Mucosa of descending colon (tissue), 3 donors: ENCODE results near the gene CLEC17A. TPM values are rescaled to one million over a fixed set of nuclear protein-coding genes. Genes with fewer than 3 reads are reported as not detected.
A peak's percentile ranks its signal among the peaks of the same experiment; 100 is the strongest.
"Not testable (repeated sequence)": the region's sequence is repeated elsewhere in the genome, so short reads cannot be mapped to it uniquely, and the experiment has no call there.

Experiments used
- ATAC-seq: fragments of 200-7000 bp; cut with Tn5 transposase; one replicate; pipeline ENCODE4 v1.9.1; 2020; ENCODE audit warnings: mild to moderate bottlenecking, moderate library complexity
- DNase-seq, 3 donors: peaks; one replicate each; pipeline ENCODE4 v3.0.0-alpha.2; 2020
- H3K36me3 ChIP-seq: fragments of 200-600 bp; one replicate; pipeline ENCODE4 v1.8.0; 2021; ENCODE audit warnings: low read depth, mild to moderate bottlenecking
- H3K4me1 ChIP-seq: fragments of 200-600 bp; one replicate; pipeline ENCODE4 v1.8.0; 2021; ENCODE audit warnings: low read depth, mild to moderate bottlenecking
- H3K4me3 ChIP-seq: fragments of 200-600 bp; one replicate; pipeline ENCODE4 v1.8.0; 2021; ENCODE audit warnings: mild to moderate bottlenecking
- H3K9me3 ChIP-seq: fragments of 200-600 bp; one replicate; pipeline ENCODE4 v1.8.0; 2021; ENCODE audit warnings: mild to moderate bottlenecking
- intact Hi-C, 2 donors: fragments of 100-400 bp; cut with DNase I in 1 of 2; cut with micrococcal nuclease in 1 of 2; formaldehyde crosslinking; loops; one replicate each; pipeline versions ENCODE4 v1.11.0 to v1.11.1; 2022; cut with DNase I, micrococcal nuclease
- total RNA-seq, 3 donors: library from RNA; stranded (reverse); fragmentation: NEBNext Ultra II Directional in 2 of 3; extraction: Animal tissue kit (Norgen Biotek cat#: 25700) in 2 of 3; gene quantifications; one replicate each; pipeline versions ENCODE4 v1.2.1 to v1.2.4, GENCODE V29; 2021 to 2023
- TF ChIP-seq, protein P1 (sequence below): fragments of 200-600 bp; IDR thresholded peaks from one replicate; pipeline ENCODE4 v1.8.0; 2022; ENCODE audit warnings: antibody characterized with exemption, mild to moderate bottlenecking
- donor health status: DM: no; HTN: no; CAD: no; lungs with moderate emphysema.
- donor health status: DM: no; HTN: no; CAD: no.
- donor health status: DM: no; HTN: yes; CAD: no.

CLEC17A gene
- total RNA-seq, 3 donors from 2014 or later: 0.29 to 0.34 TPM; not detected in 1

DNA sequence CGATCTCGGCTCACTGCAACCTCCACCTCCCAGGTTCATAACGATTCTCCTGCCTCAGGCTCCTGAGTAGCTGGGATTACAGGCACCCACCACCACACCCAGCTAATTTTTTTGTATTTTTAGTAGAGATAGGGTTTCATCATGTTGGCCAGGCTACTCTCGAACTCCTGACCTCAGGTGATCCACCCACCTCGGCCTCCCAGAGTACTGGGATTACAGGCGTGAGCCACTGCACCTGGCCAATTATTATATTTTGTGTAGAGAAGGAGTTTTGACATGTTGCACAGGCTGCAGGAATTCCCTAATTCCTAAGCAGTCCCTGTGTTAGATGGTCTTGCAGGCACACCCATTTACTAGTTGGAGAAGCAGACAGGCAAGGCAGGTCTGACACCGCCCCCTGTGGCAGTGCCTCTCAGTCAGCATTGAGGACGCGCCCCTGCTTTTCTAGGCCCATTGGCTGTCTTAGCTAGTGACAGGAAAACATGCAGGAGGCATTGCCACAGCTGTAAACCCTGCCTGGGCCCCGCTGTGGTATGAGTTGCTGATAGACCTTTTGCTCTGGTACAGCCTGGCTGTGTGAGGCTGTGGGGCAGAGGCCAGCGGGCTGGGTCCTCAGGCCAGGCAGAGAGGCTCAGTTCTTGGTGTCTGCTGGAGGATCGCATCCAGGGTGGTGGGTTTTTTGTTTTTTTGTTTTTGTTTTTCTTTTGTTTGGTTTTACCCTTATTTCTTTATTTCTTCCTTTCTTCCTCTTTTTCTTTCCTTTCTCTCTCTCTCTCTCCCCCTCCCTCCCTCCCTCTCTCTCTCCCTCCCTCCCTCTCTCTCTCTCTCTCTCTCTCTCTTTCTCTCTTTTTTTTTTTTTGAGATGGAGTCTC is 31.5 kb upstream of the CLEC17A start:
- peaks cover 27% of the 10 kb centered on the region for H3K4me1 ChIP-seq
- H3K9me3 ChIP-seq, intact Hi-C loops, H3K4me3 ChIP-seq, H3K36me3 ChIP-seq: not testable (repeated sequence)
- peak; percentile 80 for ATAC-seq
- TF ChIP-seq, protein P1, sequence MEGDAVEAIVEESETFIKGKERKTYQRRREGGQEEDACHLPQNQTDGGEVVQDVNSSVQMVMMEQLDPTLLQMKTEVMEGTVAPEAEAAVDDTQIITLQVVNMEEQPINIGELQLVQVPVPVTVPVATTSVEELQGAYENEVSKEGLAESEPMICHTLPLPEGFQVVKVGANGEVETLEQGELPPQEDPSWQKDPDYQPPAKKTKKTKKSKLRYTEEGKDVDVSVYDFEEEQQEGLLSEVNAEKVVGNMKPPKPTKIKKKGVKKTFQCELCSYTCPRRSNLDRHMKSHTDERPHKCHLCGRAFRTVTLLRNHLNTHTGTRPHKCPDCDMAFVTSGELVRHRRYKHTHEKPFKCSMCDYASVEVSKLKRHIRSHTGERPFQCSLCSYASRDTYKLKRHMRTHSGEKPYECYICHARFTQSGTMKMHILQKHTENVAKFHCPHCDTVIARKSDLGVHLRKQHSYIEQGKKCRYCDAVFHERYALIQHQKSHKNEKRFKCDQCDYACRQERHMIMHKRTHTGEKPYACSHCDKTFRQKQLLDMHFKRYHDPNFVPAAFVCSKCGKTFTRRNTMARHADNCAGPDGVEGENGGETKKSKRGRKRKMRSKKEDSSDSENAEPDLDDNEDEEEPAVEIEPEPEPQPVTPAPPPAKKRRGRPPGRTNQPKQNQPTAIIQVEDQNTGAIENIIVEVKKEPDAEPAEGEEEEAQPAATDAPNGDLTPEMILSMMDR: peak; percentile 25
- peak; percentile 83 to 87 (median 85) for DNase-seq

GRCh38 chr19:14552006-14552360 is 30.9 kb upstream of the CLEC17A start:
- H3K9me3 ChIP-seq, H3K4me3 ChIP-seq, intact Hi-C loops, ATAC-seq, DNase-seq, H3K36me3 ChIP-seq: not testable (repeated sequence)
- peaks cover 32% of the 10 kb centered on the region for H3K4me1 ChIP-seq

DNA sequence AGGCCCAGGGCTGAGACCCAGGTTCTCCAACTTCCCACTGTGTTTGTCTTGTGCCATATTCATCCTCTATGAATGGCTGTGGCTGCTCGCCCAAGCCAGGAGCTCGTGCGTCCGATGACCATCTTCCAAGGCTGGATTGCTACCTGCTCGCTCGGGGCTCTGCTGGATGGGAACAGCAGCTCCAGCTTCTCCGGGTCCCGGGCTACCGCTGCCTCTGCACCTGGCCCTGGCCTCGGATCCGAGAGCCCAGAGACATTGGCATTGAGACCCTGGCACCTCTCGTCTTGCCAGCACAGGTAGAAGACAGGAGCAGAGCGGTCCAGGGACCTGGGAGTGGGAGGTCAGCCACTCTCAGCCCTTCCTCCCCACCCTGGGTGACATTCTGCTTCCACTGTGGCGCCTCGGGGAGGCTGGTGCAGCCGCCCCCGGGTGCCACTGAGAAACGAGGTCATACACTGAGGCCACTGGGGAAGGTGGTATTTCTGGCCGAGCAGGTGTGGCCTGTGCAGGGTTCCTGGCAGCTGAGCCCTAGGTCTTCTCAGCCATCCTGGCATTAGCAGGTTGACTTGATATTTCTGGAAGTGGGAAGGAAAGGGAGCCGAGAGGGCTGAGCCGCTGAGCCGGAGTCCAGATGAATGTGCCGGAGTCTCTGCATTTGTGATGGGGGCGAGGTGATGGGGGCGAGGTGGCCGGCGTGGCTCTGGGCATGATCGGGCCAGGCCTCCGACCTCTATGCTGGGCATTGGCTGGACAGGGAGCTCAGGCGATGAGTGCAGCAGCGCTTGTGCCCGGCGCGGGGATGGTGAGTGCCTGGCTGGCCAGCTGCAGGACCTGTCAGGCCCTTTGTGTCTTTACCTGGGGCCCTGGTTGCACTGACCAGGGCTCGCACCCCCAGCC is 29.6 kb upstream of the CLEC17A start:
- TF ChIP-seq, protein P1: no peak
- no peak for ATAC-seq

GRCh38 chr19:14553939-14554243 is 29.0 kb upstream of the CLEC17A start:
- DNase-seq: no peak
- intact Hi-C loops: no loop called here
- ATAC-seq: no peak
- H3K4me3 ChIP-seq: no peak overlapping the region
- peaks cover 32% of the 10 kb centered on the region for H3K4me1 ChIP-seq
- TF ChIP-seq, protein P1: no peak
- no peaks in the 10 kb centered on the region for H3K36me3 ChIP-seq
- H3K9me3 ChIP-seq: no peaks in the 10 kb centered on the region

More for the DNA sequence above, 29.6 kb upstream of the CLEC17A start:
- no peak for DNase-seq
- Histone ChIP-seq H3K36me3 (no peaks in the 10 kb centered on the region), H3K4me3 (no peak overlapping the region), H3K9me3 (no peaks in the 10 kb centered on the region), H3K4me1 (peaks cover 32% of the 10 kb centered on the region)
- intact Hi-C loops: no loop called here

DNA sequence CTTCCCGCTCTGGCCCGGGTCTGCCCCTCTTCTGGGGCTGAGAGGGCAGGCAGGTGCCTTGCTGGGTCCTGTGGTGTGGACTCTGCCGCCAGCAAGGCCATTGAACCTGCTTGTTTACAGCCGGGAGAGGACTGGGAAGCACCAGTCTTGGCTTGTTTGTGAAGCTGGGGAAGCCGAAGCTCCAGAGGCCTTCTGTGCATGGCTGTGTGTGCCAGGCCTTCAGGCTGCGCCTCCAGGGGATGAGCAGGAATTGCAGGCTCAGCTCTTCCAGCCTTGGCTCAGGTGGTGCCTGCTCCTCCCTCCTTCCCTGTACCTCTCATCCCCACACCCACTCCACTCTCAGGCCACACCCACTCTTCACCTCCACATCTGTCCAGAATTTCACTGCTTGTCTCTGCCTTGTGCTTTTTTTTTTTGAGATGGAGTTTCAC is 28.5 kb upstream of the CLEC17A start:
- peak; percentile 37 to 62 (median 58) for DNase-seq
- no peaks in the 10 kb centered on the region for H3K9me3 ChIP-seq
- no peak overlapping the region for H3K4me3 ChIP-seq
- TF ChIP-seq, protein P1: no peak
- peaks cover 30% of the 10 kb centered on the region for H3K4me1 ChIP-seq
- peak; percentile 63 for ATAC-seq
- H3K36me3 ChIP-seq: no peaks in the 10 kb centered on the region
- intact Hi-C loops: no loop called here
